C4-2B (cell line): ENCODE results near the gene GMFB.
"Not testable (repeated sequence)": the region's sequence is repeated elsewhere in the genome, so short reads cannot be mapped to it uniquely, and the experiment has no call there.

ENCODE experiments used
- CTCF ChIP-seq: fragments of 450-650 bp; conservative IDR thresholded peaks from 2 replicates; pipeline ENCODE4 v1.5.1; 2017; ENCODE audit warnings: mild to moderate bottlenecking
- ZFX ChIP-seq: fragments of 450-650 bp; IDR thresholded peaks from 2 replicates; pipeline ENCODE4 v1.6.1; 2017

- TF ChIP-seq CTCF, ZFX: not testable (repeated sequence)
Observed at GRCh38 chr14:54442961-54443360, 45.8 kb downstream of the GMFB start.
